Peyer's patch (tissue), 4 donors: Measurements from ENCODE around the gene LRRC47. TPM values are rescaled to one million over a fixed set of nuclear protein-coding genes. Genes with fewer than 3 reads are reported as not detected.

ENCODE experiments used
- DNase-seq, 3 donors: peaks; one replicate each; pipeline ENCODE4 v3.0.0-alpha.2; 2017 to 2019
- H3K27ac ChIP-seq, 4 donors: fragments of 200-600 bp; sonication (generic); one replicate each; pipeline ENCODE4 v1.5.1; 2016 to 2019
- H3K27me3 ChIP-seq, 2 donors: fragments of 200-600 bp; sonication (generic); one replicate each; pipeline ENCODE4 v1.5.1; 2019
- H3K36me3 ChIP-seq, 3 donors: fragments of 200-600 bp; sonication (generic); one replicate each; pipeline ENCODE4 v1.5.1; 2016 to 2019
- H3K4me1 ChIP-seq, 4 donors: fragments of 200-600 bp; sonication (generic); one replicate each; pipeline ENCODE4 v1.5.1; 2016 to 2019
- H3K4me3 ChIP-seq, 4 donors: fragments of 200-600 bp; sonication (generic); 1 replicate in 3 of 4; 2 replicates in 1 of 4; pipeline ENCODE4 v1.5.1; 2016 to 2019; ENCODE audit warnings: mild to moderate bottlenecking in 1 of 4
- H3K9me3 ChIP-seq, 4 donors: fragments of 200-600 bp; sonication (generic); one replicate each; pipeline ENCODE4 v1.5.1; 2016 to 2019; ENCODE audit warnings: mild to moderate bottlenecking in 1 of 4
- CTCF ChIP-seq, 6 experiments: fragments of 450-650 bp in 4 of 6; fragments of 200-600 bp in 2 of 6; sonication (generic) in 1 of 6; IDR thresholded peaks; one replicate each; pipeline ENCODE4 v1.5.1; 2017 to 2019; ENCODE audit warnings: antibody characterized with exemption in 6 of 6, mild to moderate bottlenecking in 3 of 6, moderate library complexity in 1 of 6
- POLR2A ChIP-seq, 2 donors: fragments of 450-650 bp; IDR thresholded peaks; one replicate each; pipeline ENCODE4 v1.5.1; 2017; ENCODE audit warnings: antibody characterized with exemption in 2 of 2, mild to moderate bottlenecking in 2 of 2, moderate library complexity in 2 of 2
- total RNA-seq, 4 donors: library from RNA; depleted of rRNA; stranded (reverse); fragments of >200 nt; gene quantifications; one replicate each; pipeline ENCODE4 v1.1.0, GENCODE V29; 2016

LRRC47 gene
- total RNA-seq, 4 donors from 2014 or later, result 31.3 to 99.0 (median 40.8) TPM

- Histone ChIP-seq H3K27me3 (no peaks in the 10 kb centered on the region), H3K4me3 (no peak overlapping the region), H3K9me3 (no peaks in the 10 kb centered on the region), H3K27ac (no peak overlapping the region), H3K4me1 (peaks cover 0 to 19% (median 2%) of the 10 kb centered on the region in 4 donors), H3K36me3 (no peaks in the 10 kb centered on the region)
- no peak for TF ChIP-seq CTCF (IDR thresholded peaks at IDR 0.05)
- no peak for TF ChIP-seq POLR2A (IDR thresholded peaks at IDR 0.05)
- DNase-seq, result no peak
Observed at GRCh38 chr1:3744646-3745045, 51.7 kb downstream of the LRRC47 start.

- no peak for TF ChIP-seq CTCF (IDR thresholded peaks at IDR 0.05)
- no peak for TF ChIP-seq POLR2A (IDR thresholded peaks at IDR 0.05)
- H3K4me3 ChIP-seq, result no peak overlapping the region
- peaks cover 0 to 19% (median 2%) of the 10 kb centered on the region in 4 donors for H3K4me1 ChIP-seq
- no peaks in the 10 kb centered on the region for H3K27me3 ChIP-seq
- H3K27ac ChIP-seq, result no peak overlapping the region
- H3K36me3 ChIP-seq, result peaks cover 0 to 2% (median 0%) of the 10 kb centered on the region in 3 donors
- H3K9me3 ChIP-seq, result no peaks in the 10 kb centered on the region
- no peak for DNase-seq
Observed at GRCh38 chr1:3743826-3744225, 52.5 kb downstream of the LRRC47 start.

- no peak overlapping the region for H3K27ac ChIP-seq
- H3K36me3 ChIP-seq, result peaks cover 0 to 6% (median 0%) of the 10 kb centered on the region in 3 donors
- no peak overlapping the region for H3K4me3 ChIP-seq
- TF ChIP-seq CTCF (IDR thresholded peaks at IDR 0.05), result no peak
- no peak for TF ChIP-seq POLR2A (IDR thresholded peaks at IDR 0.05)
- DNase-seq, result no peak
- peaks cover 0 to 19% (median 2%) of the 10 kb centered on the region in 4 donors for H3K4me1 ChIP-seq
- no peaks in the 10 kb centered on the region for H3K27me3 ChIP-seq
- H3K9me3 ChIP-seq, result no peaks in the 10 kb centered on the region
Observed at GRCh38 chr1:3743421-3743820, 52.9 kb downstream of the LRRC47 start.

- TF ChIP-seq CTCF (IDR thresholded peaks at IDR 0.05), result no peak
- TF ChIP-seq POLR2A (IDR thresholded peaks at IDR 0.05), result no peak
- peaks cover 0 to 14% (median 0%) of the 10 kb centered on the region in 3 donors for H3K36me3 ChIP-seq
- DNase-seq, result no peak
Observed at GRCh38 chr1:3742439-3743298, 53.6 kb downstream of the LRRC47 start.

GRCh38 chr1:3741566-3742438 is 54.5 kb downstream of the LRRC47 start:
- TF ChIP-seq POLR2A (IDR thresholded peaks at IDR 0.05), result no peak
- TF ChIP-seq CTCF (IDR thresholded peaks at IDR 0.05), result no peak
- Histone ChIP-seq H3K4me1 (peaks cover 0 to 10% (median 2%) of the 10 kb centered on the region in 4 donors), H3K27ac (no peak overlapping the region), H3K9me3 (no peaks in the 10 kb centered on the region), H3K36me3 (peaks cover 0 to 20% (median 0%) of the 10 kb centered on the region in 3 donors), H3K27me3 (no peaks in the 10 kb centered on the region), H3K4me3 (no peak overlapping the region)
- DNase-seq, result no peak

More at GRCh38 chr1:3742439-3743298, 53.6 kb downstream of the LRRC47 start:
- Histone ChIP-seq H3K4me3 (no peak overlapping the region), H3K4me1 (peaks cover 0 to 13% (median 2%) of the 10 kb centered on the region in 4 donors), H3K27ac (no peak overlapping the region), H3K9me3 (no peaks in the 10 kb centered on the region), H3K27me3 (no peaks in the 10 kb centered on the region)
